CD4-positive, alpha-beta T cell (primary cell): ENCODE data around the gene FBN2. TPM values are rescaled to one million over a fixed set of nuclear protein-coding genes. Genes with fewer than 3 reads are reported as not detected.

Source experiments
- ATAC-seq: fragments of 200-7000 bp; cut with Tn5 transposase; one replicate; pipeline ENCODE4 v1.10.0; 2022; ENCODE audit warnings: mild to moderate bottlenecking; ENCODE audit not compliant: poor library complexity
- CTCF ChIA-PET: fragments of 350-600 bp; sonication (Branson Sonifier 250); formaldehyde crosslinking; loops from one replicate; lab custom pipeline; 2021; ENCODE audit warnings: antibody characterized with exemption, inconsistent platforms; lab: Charles Lee
- POLR2A ChIA-PET: fragments of 350-600 bp; sonication (Branson Sonifier 250); formaldehyde crosslinking; loops from one replicate; lab custom pipeline; 2021; ENCODE audit warnings: antibody characterized with exemption, inconsistent platforms; lab: Charles Lee
- DNase-seq, 14 experiments: peaks; one replicate each; pipeline ENCODE4 v3.0.0-alpha.2; 2013 to 2020; ENCODE audit warnings: mixed read lengths in 2 of 14
- H3K27ac ChIP-seq, 2 donors: one replicate each; pipeline versions ENCODE4 v1.5.1 to v1.7.0; 2013; ENCODE audit warnings: low read length in 2 of 2, low read depth in 1 of 2, mild to moderate bottlenecking in 1 of 2
- H3K27me3 ChIP-seq, 2 experiments: 1 replicate in 1 of 2; 2 replicates in 1 of 2; pipeline versions ENCODE4 v1.6.1 to v1.7.0; 2013; ENCODE audit warnings: low read length in 2 of 2, control low read depth in 1 of 2, mild to moderate bottlenecking in 1 of 2, moderate library complexity in 1 of 2; ENCODE audit not compliant: insufficient read depth in 2 of 2, control insufficient read depth in 1 of 2
- H3K36me3 ChIP-seq: one replicate; pipeline ENCODE4 v1.6.1; 2013; ENCODE audit warnings: low read length, control low read depth; ENCODE audit not compliant: insufficient read depth
- H3K4me1 ChIP-seq: one replicate; pipeline ENCODE4 v1.6.1; 2013; ENCODE audit warnings: low read length, control low read depth; ENCODE audit not compliant: insufficient read depth
- H3K4me3 ChIP-seq: one replicate; pipeline ENCODE4 v1.5.1; 2013; ENCODE audit warnings: mild to moderate bottlenecking, low read length, moderate library complexity
- H3K9me3 ChIP-seq, 2 experiments: 1 replicate in 1 of 2; 2 replicates in 1 of 2; pipeline versions ENCODE4 v1.6.1 to v1.7.0; 2013; ENCODE audit warnings: low read length in 2 of 2, mild to moderate bottlenecking in 2 of 2, control low read depth in 1 of 2, moderate library complexity in 1 of 2; ENCODE audit not compliant: control insufficient read depth in 1 of 2, insufficient read depth in 1 of 2
- H3K27ac Mint-ChIP-seq: one replicate; pipeline ENCODE4 v1.8.0; 2020; ENCODE audit warnings: mixed read lengths
- H3K27me3 Mint-ChIP-seq: one replicate; pipeline ENCODE4 v1.8.0; 2021; ENCODE audit warnings: mixed read lengths
- H3K36me3 Mint-ChIP-seq: one replicate; pipeline ENCODE4 v1.8.0; 2021; ENCODE audit warnings: low read depth, mixed read lengths
- H3K4me1 Mint-ChIP-seq: one replicate; pipeline ENCODE4 v1.8.0; 2021; ENCODE audit warnings: low read depth, mixed read lengths
- H3K4me3 Mint-ChIP-seq: one replicate; pipeline ENCODE4 v1.8.0; 2020; ENCODE audit warnings: mild to moderate bottlenecking, mixed read lengths
- H3K9me3 Mint-ChIP-seq: one replicate; pipeline ENCODE4 v1.8.0; 2020; ENCODE audit warnings: mixed read lengths
- intact Hi-C, 2 experiments: fragments of 100-400 bp; cut with DNase I in 1 of 2; cut with micrococcal nuclease in 1 of 2; formaldehyde crosslinking; loops; one replicate each; pipeline versions ENCODE4 v1.15.1 to v1.9.0; 2023 to 2025; cut with DNase I, micrococcal nuclease
- total RNA-seq, 174 experiments: library from RNA in 2 of 174; stranded (reverse) in 2 of 174; gene quantifications; one replicate each; pipeline ENCODE4 v1.2.3 and lab custom pipeline; 2021 to 2026
- TF ChIP-seq, protein P1 (sequence below): fragments of 200-600 bp; IDR thresholded peaks from one replicate; pipeline ENCODE4 v1.8.0; 2022; ENCODE audit warnings: antibody characterized with exemption, mild to moderate bottlenecking

FBN2 gene
- total RNA-seq, 2 experiments from 2014 or later, result 0.06 TPM; not detected in 1

DNA sequence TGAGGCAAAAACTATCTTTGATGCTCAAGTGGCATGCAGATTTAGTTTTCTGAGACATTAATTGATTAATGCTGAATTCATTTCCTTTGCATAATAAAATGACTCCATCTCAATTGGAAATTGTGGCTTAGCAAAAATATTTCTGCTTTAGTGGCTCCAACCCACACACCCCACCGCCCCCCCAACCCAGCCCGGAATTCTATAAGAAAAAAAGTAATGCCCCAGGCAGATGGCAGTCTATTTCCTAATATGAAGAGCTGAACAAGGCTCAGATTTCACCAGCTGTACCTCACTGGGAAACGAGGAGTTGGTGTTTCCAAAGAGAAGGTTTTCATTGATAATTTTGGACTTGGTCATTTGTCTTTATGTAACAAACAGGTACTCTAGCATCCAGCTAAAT lies 182.1 kb downstream of the FBN2 start:
- Histone ChIP-seq H3K27ac (no peak overlapping the region), H3K4me1 (no peaks in the 10 kb centered on the region), H3K27me3 (no peaks in the 10 kb centered on the region), H3K36me3 (no peaks in the 10 kb centered on the region), H3K9me3 (no peaks in the 10 kb centered on the region), H3K4me3 (no peak overlapping the region)
- Mint-ChIP-seq H3K27ac (no peak overlapping the region), H3K9me3 (no peaks in the 10 kb centered on the region), H3K4me3 (no peak overlapping the region), H3K36me3 (no peaks in the 10 kb centered on the region), H3K4me1 (no peaks in the 10 kb centered on the region), H3K27me3 (no peaks in the 10 kb centered on the region)
- POLR2A ChIA-PET, result no interaction called here
- CTCF ChIA-PET, result no interaction called here
- intact Hi-C loops, result no loop called here
- no peak for ATAC-seq
- TF ChIP-seq, protein P1, sequence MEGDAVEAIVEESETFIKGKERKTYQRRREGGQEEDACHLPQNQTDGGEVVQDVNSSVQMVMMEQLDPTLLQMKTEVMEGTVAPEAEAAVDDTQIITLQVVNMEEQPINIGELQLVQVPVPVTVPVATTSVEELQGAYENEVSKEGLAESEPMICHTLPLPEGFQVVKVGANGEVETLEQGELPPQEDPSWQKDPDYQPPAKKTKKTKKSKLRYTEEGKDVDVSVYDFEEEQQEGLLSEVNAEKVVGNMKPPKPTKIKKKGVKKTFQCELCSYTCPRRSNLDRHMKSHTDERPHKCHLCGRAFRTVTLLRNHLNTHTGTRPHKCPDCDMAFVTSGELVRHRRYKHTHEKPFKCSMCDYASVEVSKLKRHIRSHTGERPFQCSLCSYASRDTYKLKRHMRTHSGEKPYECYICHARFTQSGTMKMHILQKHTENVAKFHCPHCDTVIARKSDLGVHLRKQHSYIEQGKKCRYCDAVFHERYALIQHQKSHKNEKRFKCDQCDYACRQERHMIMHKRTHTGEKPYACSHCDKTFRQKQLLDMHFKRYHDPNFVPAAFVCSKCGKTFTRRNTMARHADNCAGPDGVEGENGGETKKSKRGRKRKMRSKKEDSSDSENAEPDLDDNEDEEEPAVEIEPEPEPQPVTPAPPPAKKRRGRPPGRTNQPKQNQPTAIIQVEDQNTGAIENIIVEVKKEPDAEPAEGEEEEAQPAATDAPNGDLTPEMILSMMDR, result no peak
- DNase-seq, result no peak

DNA sequence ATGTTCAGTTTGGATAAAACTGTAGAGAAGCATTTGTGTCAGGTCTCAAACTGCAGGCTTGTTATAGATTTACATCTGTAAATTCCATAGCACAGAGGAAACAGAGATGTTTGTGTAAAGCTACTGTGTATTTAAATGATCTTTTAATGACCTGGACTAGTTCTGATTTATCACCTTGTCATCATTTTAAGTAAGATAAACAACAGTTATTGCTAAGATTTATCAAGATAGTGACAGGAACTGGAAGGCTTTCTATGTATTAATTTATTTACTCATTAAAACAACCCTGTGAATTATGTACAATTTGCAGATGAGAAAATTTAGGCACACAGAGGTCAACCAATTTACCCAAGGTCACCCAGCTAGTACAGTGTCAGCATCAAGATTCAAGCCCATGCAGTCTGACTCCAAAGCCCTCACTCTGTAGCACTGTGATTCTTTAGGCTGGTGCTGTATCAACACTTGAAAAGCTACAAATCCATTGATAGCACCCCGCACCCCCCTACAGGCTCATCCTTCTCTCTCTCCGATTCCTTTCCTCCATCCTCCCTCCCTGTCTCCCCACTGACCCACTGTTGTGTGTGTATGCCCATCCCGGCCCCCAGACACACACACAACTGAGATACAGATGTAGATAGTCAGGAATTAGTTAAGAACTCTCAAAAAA lies 184.5 kb downstream of the FBN2 start:
- no peak overlapping the region for H3K4me3 ChIP-seq

DNA sequence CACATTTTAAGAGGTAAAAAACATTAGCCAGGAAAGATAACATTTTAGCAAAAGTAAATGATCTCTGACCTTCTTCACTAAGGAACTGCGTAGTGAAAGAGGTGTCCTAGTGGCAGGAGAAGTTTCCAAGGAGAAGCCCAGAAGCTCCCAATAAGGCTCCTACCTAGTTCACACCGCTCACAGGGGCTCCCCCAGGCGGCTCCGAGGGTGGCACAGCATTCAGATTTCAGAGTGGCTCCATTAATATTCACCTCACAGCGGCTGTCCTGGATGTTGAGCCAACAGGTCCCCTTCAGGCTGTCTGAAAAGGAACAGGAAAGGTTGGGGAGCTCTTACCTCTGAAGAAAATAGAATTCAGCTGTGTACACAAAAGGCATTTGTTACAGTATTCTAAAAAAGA lies 187.3 kb downstream of the FBN2 start:
- Mint-ChIP-seq H3K36me3 (no peaks in the 10 kb centered on the region), H3K9me3 (no peaks in the 10 kb centered on the region), H3K4me3 (no peak overlapping the region), H3K27me3 (no peaks in the 10 kb centered on the region), H3K4me1 (no peaks in the 10 kb centered on the region), H3K27ac (no peak overlapping the region)
- Histone ChIP-seq H3K4me3 (no peak overlapping the region), H3K27ac (no peak overlapping the region), H3K36me3 (no peaks in the 10 kb centered on the region), H3K9me3 (peaks cover 0 to 3% of the 10 kb centered on the region in 2 experiments), H3K4me1 (no peaks in the 10 kb centered on the region), H3K27me3 (no peaks in the 10 kb centered on the region)
- intact Hi-C loops, result no loop called here
- DNase-seq (no peak), ATAC-seq (no peak)
- TF ChIP-seq, protein P1, result no peak
- CTCF ChIA-PET, result no interaction called here
- POLR2A ChIA-PET, result no interaction called here

More for the DNA sequence above, 184.5 kb downstream of the FBN2 start:
- H3K27me3 ChIP-seq, result no peaks in the 10 kb centered on the region
- no peak overlapping the region for H3K27ac ChIP-seq
- Mint-ChIP-seq H3K27me3 (no peaks in the 10 kb centered on the region), H3K4me3 (no peak overlapping the region), H3K9me3 (no peaks in the 10 kb centered on the region), H3K4me1 (no peaks in the 10 kb centered on the region), H3K36me3 (no peaks in the 10 kb centered on the region), H3K27ac (no peak overlapping the region)
- H3K9me3 ChIP-seq, result peaks cover 0 to 3% of the 10 kb centered on the region in 2 experiments
- TF ChIP-seq, protein P1, result no peak
- intact Hi-C loops, result no loop called here
- H3K36me3 ChIP-seq, result no peaks in the 10 kb centered on the region
- POLR2A ChIA-PET, result no interaction called here
- ATAC-seq (no peak), DNase-seq (no peak)
- H3K4me1 ChIP-seq, result no peaks in the 10 kb centered on the region
- CTCF ChIA-PET, result interaction anchor here (0.7 kb wide), 1 partner anchor 27 kb away, joined by 3 read pairs; no protein-coding TSS in a partner anchor
